Measurements from ENCODE around the gene KRTAP19-3.
"Not testable (repeated sequence)": the region's sequence is repeated elsewhere in the genome, so short reads cannot be mapped to it uniquely, and the experiment has no call there.

KRTAP19-3 gene

GRCh38 chr21:30491963-30492428, at the start of gene KRTAP19-3:
TSS of gene KRTAP19-3 (minus strand) at chr21:30492013. CDS start at chr21:30491957, 56 bp downstream.
- Mint-ChIP-seq H3K9me3 (peaks cover under 1% of the 10 kb centered on the region), H3K4me1 (ENCODE audit: low read depth) (no peaks in the 10 kb centered on the region), H3K27me3 (no peaks in the 10 kb centered on the region), H3K4me3 (no peak within 1 kb of the TSS), H3K27ac (no peak within 1 kb of the TSS), H3K36me3 (ENCODE audit: low read depth) (no peaks in the 10 kb centered on the region)
- intact Hi-C loops (cut with micrococcal nuclease): no loop called here

GRCh38 chr21:30518876-30519275, 27.1 kb upstream of the KRTAP19-3 start:
- no peak overlapping the region for H3K4me3 Mint-ChIP-seq
- no peak overlapping the region for H3K27ac Mint-ChIP-seq
- no peaks in the 10 kb centered on the region for H3K4me1 Mint-ChIP-seq (ENCODE audit: low read depth)
- intact Hi-C loops (cut with micrococcal nuclease): no loop called here
- H3K36me3 Mint-ChIP-seq (ENCODE audit: low read depth): no peaks in the 10 kb centered on the region
- H3K9me3 Mint-ChIP-seq: peaks cover 19% of the 10 kb centered on the region
- H3K27me3 Mint-ChIP-seq: no peaks in the 10 kb centered on the region

- Mint-ChIP-seq H3K36me3 (ENCODE audit: low read depth) (no peaks in the 10 kb centered on the region), H3K4me1 (ENCODE audit: low read depth) (no peaks in the 10 kb centered on the region), H3K27me3 (no peaks in the 10 kb centered on the region), H3K27ac (no peak overlapping the region), H3K9me3 (peaks cover 11% of the 10 kb centered on the region), H3K4me3 (no peak overlapping the region)
- intact Hi-C loops (cut with micrococcal nuclease): no loop called here
Measured at GRCh38 chr21:30515681-30516080, 23.9 kb upstream of the KRTAP19-3 start.

- H3K4me3 Mint-ChIP-seq; H3K27ac Mint-ChIP-seq; H3K27me3 Mint-ChIP-seq; H3K4me1 Mint-ChIP-seq (ENCODE audit: low read depth); intact Hi-C loops (cut with micrococcal nuclease); H3K36me3 Mint-ChIP-seq (ENCODE audit: low read depth): not testable (repeated sequence)
- peaks cover 23% of the 10 kb centered on the region for H3K9me3 Mint-ChIP-seq
Measured at GRCh38 chr21:30505621-30506205, 13.9 kb upstream of the KRTAP19-3 start.

- Mint-ChIP-seq H3K36me3 (ENCODE audit: low read depth) (no peaks in the 10 kb centered on the region), H3K9me3 (peaks cover 15% of the 10 kb centered on the region), H3K4me1 (ENCODE audit: low read depth) (no peaks in the 10 kb centered on the region), H3K27ac (no peak within 1 kb of the TSS), H3K27me3 (no peaks in the 10 kb centered on the region), H3K4me3 (no peak within 1 kb of the TSS)
- intact Hi-C loops (cut with micrococcal nuclease): no loop called here
Measured at GRCh38 chr21:30502041-30502440, 10.2 kb upstream of the KRTAP19-3 start, which contains the start of gene KRTAP19-5. TSS of gene KRTAP19-5 (minus strand) at chr21:30502141. CDS start at chr21:30502090, 51 bp downstream.

- Mint-ChIP-seq H3K27ac (no peak within 1 kb of the TSS), H3K4me3 (no peak within 1 kb of the TSS), H3K4me1 (ENCODE audit: low read depth) (no peaks in the 10 kb centered on the region), H3K9me3 (peaks cover 5% of the 10 kb centered on the region), H3K36me3 (ENCODE audit: low read depth) (no peaks in the 10 kb centered on the region), H3K27me3 (no peaks in the 10 kb centered on the region)
- intact Hi-C loops (cut with micrococcal nuclease): no loop called here
Measured at GRCh38 chr21:30497065-30497464, 5.3 kb upstream of the KRTAP19-3 start, which contains the start of gene KRTAP19-4. TSS of gene KRTAP19-4 (minus strand) at chr21:30497165. CDS start at chr21:30497110, 55 bp downstream.

- Mint-ChIP-seq H3K4me3 (no peak within 1 kb of the TSS), H3K4me1 (ENCODE audit: low read depth) (no peaks in the 10 kb centered on the region), H3K36me3 (ENCODE audit: low read depth) (no peaks in the 10 kb centered on the region), H3K27ac (no peak within 1 kb of the TSS), H3K27me3 (no peaks in the 10 kb centered on the region), H3K9me3 (peaks cover 10% of the 10 kb centered on the region)
- intact Hi-C loops (cut with micrococcal nuclease): no loop called here
Measured at GRCh38 chr21:30487336-30487735, 4.5 kb downstream of the KRTAP19-3 start, which contains the start of gene KRTAP19-2. TSS of gene KRTAP19-2 (minus strand) at chr21:30487436. CDS start at chr21:30487348, 88 bp downstream.

- H3K27me3 Mint-ChIP-seq: no peaks in the 10 kb centered on the region
- H3K36me3 Mint-ChIP-seq (ENCODE audit: low read depth): no peaks in the 10 kb centered on the region
- no peak overlapping the region for H3K27ac Mint-ChIP-seq
- no peaks in the 10 kb centered on the region for H3K4me1 Mint-ChIP-seq (ENCODE audit: low read depth)
- H3K4me3 Mint-ChIP-seq: no peak overlapping the region
- H3K9me3 Mint-ChIP-seq: peaks cover 10% of the 10 kb centered on the region
- intact Hi-C loops (cut with micrococcal nuclease): no loop called here
Measured at GRCh38 chr21:30486180-30486579, 5.6 kb downstream of the KRTAP19-3 start.

GRCh38 chr21:30482130-30482529, 9.7 kb downstream of the KRTAP19-3 start:
- Mint-ChIP-seq H3K36me3 (ENCODE audit: low read depth) (no peaks in the 10 kb centered on the region), H3K4me1 (ENCODE audit: low read depth) (no peaks in the 10 kb centered on the region), H3K27ac (no peak overlapping the region), H3K4me3 (no peak overlapping the region), H3K27me3 (no peaks in the 10 kb centered on the region), H3K9me3 (peaks cover 10% of the 10 kb centered on the region)
- intact Hi-C loops (cut with micrococcal nuclease): no loop called here

- no peaks in the 10 kb centered on the region for H3K27me3 Mint-ChIP-seq
- no peaks in the 10 kb centered on the region for H3K9me3 Mint-ChIP-seq
- intact Hi-C loops (cut with micrococcal nuclease): no loop called here
- no peak within 1 kb of the TSS for H3K4me3 Mint-ChIP-seq
- no peaks in the 10 kb centered on the region for H3K36me3 Mint-ChIP-seq (ENCODE audit: low read depth)
- H3K4me1 Mint-ChIP-seq (ENCODE audit: low read depth): no peaks in the 10 kb centered on the region
- H3K27ac Mint-ChIP-seq: no peak within 1 kb of the TSS
Measured at GRCh38 chr21:30480145-30480544, 11.7 kb downstream of the KRTAP19-3 start, which contains the start of gene KRTAP19-1. TSS of gene KRTAP19-1 (minus strand) at chr21:30480367. CDS start at chr21:30480317, 50 bp downstream.

GRCh38 chr21:30479259-30479658, 12.6 kb downstream of the KRTAP19-3 start:
- intact Hi-C loops (cut with micrococcal nuclease): no loop called here
- no peaks in the 10 kb centered on the region for H3K4me1 Mint-ChIP-seq (ENCODE audit: low read depth)
- no peak overlapping the region for H3K4me3 Mint-ChIP-seq
- no peaks in the 10 kb centered on the region for H3K27me3 Mint-ChIP-seq
- H3K36me3 Mint-ChIP-seq (ENCODE audit: low read depth): no peaks in the 10 kb centered on the region
- no peak overlapping the region for H3K27ac Mint-ChIP-seq
- no peaks in the 10 kb centered on the region for H3K9me3 Mint-ChIP-seq

- Mint-ChIP-seq H3K36me3 (ENCODE audit: low read depth) (no peaks in the 10 kb centered on the region), H3K27ac (no peak overlapping the region), H3K4me1 (ENCODE audit: low read depth) (no peaks in the 10 kb centered on the region), H3K4me3 (no peak overlapping the region), H3K27me3 (no peaks in the 10 kb centered on the region), H3K9me3 (peaks cover 3% of the 10 kb centered on the region)
- intact Hi-C loops (cut with micrococcal nuclease): no loop called here
Measured at GRCh38 chr21:30478004-30478403, 13.8 kb downstream of the KRTAP19-3 start.

GRCh38 chr21:30468900-30469714, 22.7 kb downstream of the KRTAP19-3 start:
- H3K36me3 Mint-ChIP-seq (ENCODE audit: low read depth): no peaks in the 10 kb centered on the region
- intact Hi-C loops (cut with micrococcal nuclease): no loop called here
- H3K27me3 Mint-ChIP-seq: no peaks in the 10 kb centered on the region
- no peak overlapping the region for H3K27ac Mint-ChIP-seq
- no peak overlapping the region for H3K4me3 Mint-ChIP-seq
- no peaks in the 10 kb centered on the region for H3K4me1 Mint-ChIP-seq (ENCODE audit: low read depth)
- peaks cover 19% of the 10 kb centered on the region for H3K9me3 Mint-ChIP-seq

- Mint-ChIP-seq H3K4me3 (no peak overlapping the region), H3K9me3 (no peaks in the 10 kb centered on the region), H3K4me1 (ENCODE audit: low read depth) (no peaks in the 10 kb centered on the region), H3K36me3 (ENCODE audit: low read depth) (no peaks in the 10 kb centered on the region), H3K27ac (no peak overlapping the region), H3K27me3 (no peaks in the 10 kb centered on the region)
- intact Hi-C loops (cut with micrococcal nuclease): no loop called here
Measured at GRCh38 chr21:30463713-30464112, 28.1 kb downstream of the KRTAP19-3 start.

All from dendritic cell treated with granulocyte-macrophage colony-stimulating factor and Interleukin-4, amounts not matched to agents 40 ng/mL and 50 ng/mL, for 4 days (primary cell).